Measurements from ENCODE around the gene C1orf35. TPM values are rescaled to one million over a fixed set of nuclear protein-coding genes. Genes with fewer than 3 reads are reported as not detected.

The C1orf35 gene
- total and polyA plus RNA-seq, 2 of the 8 experiments (the other 6 are each of a cell fraction or from before 2014, with no cell fraction given) = 18.6 to 19.9 TPM

DNA sequence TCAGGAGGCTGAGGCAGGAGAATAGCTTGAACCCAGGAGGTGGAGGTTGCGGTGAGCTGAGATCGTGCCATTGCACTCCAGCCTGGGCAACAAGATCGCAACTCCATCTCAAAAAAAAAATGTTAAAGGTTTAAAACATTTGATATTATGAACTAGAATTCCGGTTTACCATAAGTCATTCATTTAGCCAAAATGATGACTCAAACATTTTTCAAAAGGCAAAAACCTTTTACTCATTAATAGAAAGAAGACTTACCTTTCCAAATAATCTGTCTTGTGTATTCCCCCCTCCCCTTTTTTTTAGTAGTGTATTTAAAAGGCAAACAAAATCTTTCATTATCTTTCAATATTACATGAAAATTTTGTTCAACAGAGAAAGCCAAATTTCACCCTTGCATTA is 14.2 kb upstream of the C1orf35 start:
- Histone ChIP-seq H2BK120ac (replicated peaks; ENCODE audit: low read depth, low read length) (no peak overlapping the region), H3K56ac (replicated peaks; ENCODE audit: insufficient read length, low read depth, low read length) (no peak overlapping the region), H3K23me2 (ENCODE audit: low read depth, low read length) (no peaks in the 10 kb centered on the region), H3K4ac (replicated peaks; ENCODE audit: insufficient read length, low read depth, low read length) (no peak overlapping the region), H3K9me3 (ENCODE audit: insufficient read depth in 2 of 2, low read depth in 1 of 2, low read length in 1 of 2) (peaks cover 19 to 20% of the 10 kb centered on the region in 2 experiments), H3K79me2 (ENCODE audit: control insufficient read depth in 1 of 2, insufficient read depth in 2 of 2, low read length in 2 of 2) (no peaks in the 10 kb centered on the region), H4K5ac (ENCODE audit: insufficient read length, low read depth, low read length) (no peak overlapping the region), H3K4me3 (ENCODE audit: extremely low read depth in 1 of 4, insufficient read depth in 2 of 4, low read depth in 3 of 4, low read length in 4 of 4) (no peak overlapping the region), H3K4me2 (ENCODE audit: insufficient read depth in 1 of 2, low read depth in 2 of 2, low read length in 2 of 2) (no peak overlapping the region), H3K27ac (ENCODE audit: low read depth, low read length) (no peak overlapping the region), H4K91ac (replicated peaks; ENCODE audit: insufficient read length, low read length) (no peak overlapping the region), H3K9ac (replicated peaks in 1 of 4; ENCODE audit: extremely low read depth in 1 of 4, low read depth in 3 of 4, low read length in 3 of 4) (no peak overlapping the region), H3K18ac (ENCODE audit: extremely low read depth, low read length) (no peak overlapping the region), H3K27me3 (replicated peaks in 1 of 4; ENCODE audit: control insufficient read depth in 3 of 4, extremely low read depth in 1 of 4, insufficient read depth in 3 of 4, low read length in 3 of 4) (no peaks in the 10 kb centered on the region; a peak in 1 of 7 replicates), H2AK5ac (ENCODE audit: low read depth, low read length) (no peak overlapping the region), H4K20me1 (replicated peaks in 1 of 2; ENCODE audit: control insufficient read depth in 1 of 2, insufficient read depth in 2 of 2, low read length in 2 of 2) (no peaks in the 10 kb centered on the region), H2BK5ac (ENCODE audit: low read depth, low read length) (no peak overlapping the region), H2BK15ac (ENCODE audit: low read length) (no peak overlapping the region), H3K23ac (ENCODE audit: insufficient read length) (no peak overlapping the region), H4K8ac (ENCODE audit: extremely low read depth, insufficient read depth, low read length) (no peak overlapping the region), H3K4me1 (replicated peaks in 1 of 4; ENCODE audit: control insufficient read depth in 3 of 4, insufficient read depth in 4 of 4, low read length in 3 of 4) (no peaks in the 10 kb centered on the region), H3K79me1 (ENCODE audit: low read depth, low read length) (no peaks in the 10 kb centered on the region), H2BK20ac (ENCODE audit: low read length) (no peak overlapping the region), H2BK12ac (ENCODE audit: low read depth, low read length) (no peak overlapping the region), H3K36me3 (ENCODE audit: control insufficient read depth in 2 of 4, insufficient read depth in 4 of 4, low read length in 3 of 4) (no peaks in the 10 kb centered on the region), H3K14ac (ENCODE audit: insufficient read length) (no peak overlapping the region), H2AFZ (ENCODE audit: low read length) (no peak overlapping the region)
- FAIRE-seq (no peak), DNase-seq (ENCODE audit: low read depth in 1 of 2, low spot score in 2 of 2) (no peak)
- CTCF ChIA-PET (ENCODE audit: partially characterized antibody) = no interaction called here
- POLR2A ChIA-PET (ENCODE audit: partially characterized antibody) = no interaction called here
- 92% methylated on average over 4 of the region's 4 CpGs; no CpG with 5 or more reads in 1 of the 2 experiments for WGBS, 2 experiments (ENCODE audit: extremely low coverage in 1 of 2, insufficient coverage in 1 of 2, insufficient read length in 1 of 2, insufficient replicate concordance in 2 of 2, low coverage in 1 of 2, low lambda C conversion rate in 2 of 2, missing lambda C conversion rate in 1 of 2)
- no peak for TF ChIP-seq TEAD4 (IDR thresholded peaks at IDR 0.05; ENCODE audit: low read depth, low read length)
- no peak for TF ChIP-seq SIN3A (conservative IDR thresholded peaks at IDR 0.05 in 1 of 2, IDR thresholded peaks at IDR 0.05 in 1 of 2; ENCODE audit: low read depth in 1 of 2, low read length in 2 of 2)
- TF ChIP-seq SUZ12 (IDR thresholded peaks at IDR 0.05; ENCODE audit: low read length) = no peak
- TF ChIP-seq, protein P1, sequence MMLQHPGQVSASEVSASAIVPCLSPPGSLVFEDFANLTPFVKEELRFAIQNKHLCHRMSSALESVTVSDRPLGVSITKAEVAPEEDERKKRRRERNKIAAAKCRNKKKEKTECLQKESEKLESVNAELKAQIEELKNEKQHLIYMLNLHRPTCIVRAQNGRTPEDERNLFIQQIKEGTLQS (IDR thresholded peaks at IDR 0.05; ENCODE audit: insufficient read depth, low read depth, low read length) = no peak
- TF ChIP-seq BRCA1 (IDR thresholded peaks at IDR 0.05; ENCODE audit: low read depth, low read length) = no peak
- TF ChIP-seq TAF1 (IDR thresholded peaks at IDR 0.05; ENCODE audit: low read depth, low read length) = no peak
